ENCODE measurements around the gene WHAMM.
A peak's percentile ranks its signal among the peaks of the same experiment; 100 is the strongest.
"Not testable (repeated sequence)": the region's sequence is repeated elsewhere in the genome, so short reads cannot be mapped to it uniquely, and the experiment has no call there.

The WHAMM gene

DNA sequence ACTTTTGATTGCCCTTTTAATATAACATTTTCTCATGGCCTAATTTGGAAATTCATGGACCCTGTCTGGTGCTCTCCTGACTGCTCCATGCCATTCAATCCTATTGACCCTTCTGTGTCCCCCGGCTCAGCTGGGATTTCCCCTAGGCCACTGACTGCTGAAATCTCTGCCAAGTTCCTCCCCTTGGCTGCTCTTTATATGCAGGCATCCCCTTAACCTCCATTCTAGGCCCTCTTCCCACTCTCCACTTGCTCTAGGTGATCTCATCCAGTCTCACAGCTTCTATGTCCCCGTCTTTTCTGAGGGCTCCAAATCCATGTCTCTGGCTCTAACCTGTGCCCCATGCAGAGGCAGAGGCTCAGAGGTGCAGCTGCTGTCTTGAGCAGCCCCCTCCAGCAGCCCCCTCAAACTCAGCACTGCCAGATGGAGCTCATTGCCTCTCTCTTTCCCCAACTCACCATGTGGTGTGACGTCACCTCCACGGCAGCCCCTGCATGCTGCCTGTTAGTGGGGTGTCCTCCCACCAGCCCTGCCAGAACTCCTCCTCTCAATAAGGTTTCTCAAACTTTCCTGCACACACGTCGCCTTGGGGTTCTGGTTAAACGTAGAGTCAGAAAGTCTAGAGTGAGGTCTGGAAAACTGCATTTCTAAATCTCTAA lies 10.1 kb upstream of the WHAMM start:
- no peak for DNase-seq (ENCODE audit: low read depth in 1 of 2, low spot score in 1 of 2)

DNA sequence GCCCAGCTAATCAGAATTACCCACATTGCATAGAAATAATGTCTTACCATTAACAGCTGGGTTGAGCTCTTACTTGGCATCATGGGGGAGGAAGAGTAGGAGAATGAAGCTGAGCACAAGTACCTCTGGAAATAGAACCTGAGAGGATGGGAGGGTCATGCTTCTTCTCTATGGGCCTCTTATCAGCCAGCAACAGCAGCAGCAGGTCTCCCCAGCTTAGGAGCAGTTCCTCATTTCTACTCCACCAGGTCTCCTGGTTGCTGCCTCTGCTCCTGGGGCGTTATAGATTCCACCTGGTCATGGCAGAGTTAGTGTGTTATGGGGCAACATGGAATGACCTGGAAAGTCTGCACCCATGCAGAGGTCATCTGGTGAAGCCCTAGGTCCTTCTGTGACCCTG lies 6.9 kb upstream of the WHAMM start:
- no peak for DNase-seq (ENCODE audit: low read depth in 1 of 2, low spot score in 1 of 2)

DNA sequence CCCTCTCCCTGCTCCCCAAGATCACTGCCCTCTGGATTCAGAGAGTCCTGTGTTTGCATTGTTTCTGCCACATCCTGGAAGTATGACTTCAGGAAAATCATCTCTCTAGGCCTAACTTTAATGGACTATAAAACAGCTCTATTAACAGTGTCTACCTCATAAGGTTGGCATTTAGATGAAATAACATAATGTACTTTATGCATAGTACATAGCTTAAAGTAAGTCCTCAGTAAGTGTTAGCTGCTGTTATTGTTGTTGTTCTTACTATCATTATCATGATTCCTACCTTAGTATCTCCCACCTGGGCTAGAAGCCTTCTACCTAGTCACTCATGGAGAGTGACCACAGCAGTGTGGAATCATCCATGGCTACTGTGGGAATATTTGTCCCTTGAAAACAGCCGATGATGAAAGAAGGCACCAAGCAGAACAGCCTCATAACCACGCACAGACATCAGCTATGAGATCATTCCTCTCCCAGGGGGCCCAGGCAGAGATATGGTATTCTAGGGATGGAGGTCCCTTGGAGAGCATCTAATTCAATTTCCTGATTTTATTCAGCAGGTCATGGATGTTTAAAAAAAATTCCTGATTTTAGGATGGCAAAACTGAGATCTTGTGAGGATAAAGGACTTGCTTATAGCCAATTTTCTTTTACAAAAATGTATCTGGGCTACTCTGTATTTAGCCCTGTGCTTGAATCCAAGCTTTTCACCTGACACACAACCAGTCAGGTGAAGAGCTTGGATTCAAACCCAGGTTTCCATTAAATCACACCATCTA lies 5.4 kb upstream of the WHAMM start:
- no peak for DNase-seq (ENCODE audit: low read depth in 1 of 2, low spot score in 1 of 2)

DNA sequence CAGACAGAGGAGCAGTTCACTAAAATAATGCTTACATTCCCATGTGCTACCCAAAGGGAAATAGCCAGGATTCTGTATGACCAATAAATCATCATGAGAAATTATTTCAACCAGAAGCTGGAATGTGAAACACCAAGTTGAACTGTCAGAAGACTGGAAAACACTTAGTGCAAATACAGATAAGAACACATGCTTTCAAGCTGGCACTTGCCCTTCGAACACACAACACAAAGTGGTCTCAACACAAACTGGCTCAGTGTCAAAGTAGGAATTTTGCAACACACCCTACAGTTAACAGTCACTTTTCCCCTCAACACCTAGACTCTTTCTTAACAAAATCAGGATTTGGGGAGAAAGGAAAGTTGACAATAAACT lies 4.9 kb upstream of the WHAMM start:
- no peak for DNase-seq (ENCODE audit: low read depth in 1 of 2, low spot score in 1 of 2)

DNA sequence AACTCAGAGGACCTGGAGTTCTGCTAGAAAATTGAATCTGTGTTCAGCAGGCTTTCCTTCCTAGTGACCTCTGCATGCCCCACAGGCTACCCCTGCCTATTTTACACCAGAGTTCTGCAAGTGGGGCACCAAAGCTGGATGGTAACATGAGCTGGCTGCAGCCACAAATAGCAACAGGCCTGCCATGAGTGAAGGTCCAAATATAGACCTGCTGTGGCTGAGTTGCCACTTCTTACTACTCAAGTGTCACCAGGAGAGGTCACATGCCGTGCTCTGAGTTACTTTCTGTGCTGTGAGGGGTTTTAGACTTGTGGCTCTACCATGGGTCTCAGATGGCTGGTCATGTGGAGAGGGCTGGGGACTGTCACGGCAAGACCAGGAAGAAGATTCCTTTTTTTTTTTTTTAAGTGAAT lies 3.4 kb upstream of the WHAMM start, which contains the start of gene FSD2:
Gene FSD2 (minus strand): TSS at position 76 of the 413 bp plus-strand sequence. CDS start 18,679 bp downstream, outside the sequence.
- DNase-seq (ENCODE audit: low read depth in 1 of 2, low spot score in 1 of 2) = no peak

DNA sequence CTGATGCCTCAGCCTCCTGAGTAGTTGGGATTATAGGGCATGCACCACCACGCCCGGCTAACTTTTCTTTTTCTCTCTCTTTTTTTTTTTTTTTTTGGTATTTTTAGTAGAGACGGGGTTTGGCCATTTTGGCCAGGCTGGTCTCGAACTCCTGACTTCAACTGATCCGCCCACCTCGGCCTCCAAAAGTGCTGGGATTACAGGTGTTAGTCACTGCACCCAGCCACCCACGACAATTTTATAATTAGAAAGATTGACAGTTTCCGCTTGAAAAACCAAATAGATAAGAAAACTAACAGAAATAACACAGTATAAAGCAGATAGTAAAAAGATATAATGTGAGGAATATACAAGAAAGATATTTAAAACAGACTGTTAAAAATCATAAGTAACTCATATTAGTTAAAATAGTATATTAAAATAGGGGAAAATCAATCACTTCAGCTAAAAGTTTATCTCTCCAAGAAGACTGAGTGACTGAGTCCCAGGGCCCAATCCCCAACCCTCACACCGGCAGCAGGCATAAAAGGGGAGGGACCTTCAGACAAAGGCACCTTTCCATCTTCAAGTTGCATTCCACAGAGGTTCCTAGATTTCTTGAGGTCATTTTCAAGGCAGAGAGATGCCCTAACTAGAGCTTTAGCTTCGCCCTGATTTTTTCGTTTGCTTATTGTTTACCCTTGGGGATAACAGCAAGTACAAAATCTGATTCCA lies 1.4 kb upstream of the WHAMM start:
- DNase-seq (ENCODE audit: low read depth in 1 of 2, low spot score in 1 of 2) = no peak

DNA sequence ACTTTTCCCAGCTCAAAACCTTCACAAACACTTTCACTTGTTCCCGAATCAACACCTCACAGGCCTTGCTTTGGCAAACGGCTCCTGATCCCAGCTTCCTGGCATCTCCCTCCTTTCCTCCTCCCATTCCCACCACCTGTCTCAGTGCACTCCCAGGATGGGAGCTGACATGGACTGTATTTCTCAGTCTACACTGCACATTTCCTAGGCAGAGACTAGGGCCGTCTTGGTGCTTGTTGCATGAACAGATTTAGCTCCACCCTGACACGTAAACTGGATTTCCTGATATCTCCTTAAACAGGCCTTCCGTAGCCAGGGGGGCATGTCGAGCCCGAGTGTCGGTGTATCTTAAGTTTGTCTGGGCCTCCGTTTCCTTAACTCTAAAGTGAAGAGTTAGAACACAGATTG lies 790 bp upstream of the WHAMM start:
- DNase-seq (ENCODE audit: low read depth in 1 of 2, low spot score in 1 of 2) = no peak

DNA sequence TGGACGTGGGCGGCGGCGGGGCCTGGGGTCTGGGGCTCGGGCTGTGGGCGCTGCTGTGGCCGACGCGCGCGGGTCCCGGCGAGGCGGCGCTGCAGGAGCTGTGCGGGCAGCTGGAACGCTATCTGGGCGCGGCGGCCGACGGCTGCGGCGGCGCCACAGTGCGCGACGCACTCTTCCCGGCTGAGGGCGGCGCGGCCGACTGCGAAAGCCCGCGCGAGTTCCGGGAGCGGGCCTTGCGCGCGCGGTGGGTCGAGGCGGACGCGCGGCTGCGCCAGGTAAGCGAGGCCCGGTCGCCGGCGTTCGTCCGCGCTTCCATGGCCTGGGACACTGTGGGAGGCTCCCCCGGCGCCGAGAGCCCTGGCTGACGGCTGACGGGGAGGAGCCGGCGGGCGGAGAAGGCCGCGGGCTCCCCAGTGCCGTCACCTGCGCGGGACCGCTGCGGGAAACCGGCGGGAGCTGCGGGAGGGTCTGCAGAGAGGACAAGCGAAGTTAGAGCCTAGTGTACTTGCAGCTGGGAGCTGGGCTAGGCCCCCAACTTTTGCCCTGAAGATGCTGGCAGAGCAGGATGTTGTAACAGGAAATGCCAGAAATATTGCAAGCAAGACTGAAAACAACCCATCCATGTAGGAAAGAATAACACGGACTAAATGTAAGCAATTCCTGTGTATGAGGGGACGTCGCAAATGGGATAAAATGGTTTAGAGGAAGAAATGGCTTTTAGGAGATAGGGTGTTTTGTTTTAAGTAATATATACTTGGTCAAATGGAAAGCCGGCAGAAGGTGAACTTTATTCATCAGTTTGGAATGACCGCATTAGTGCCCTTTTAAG lies 847 bp downstream of the WHAMM start:
- DNase-seq (ENCODE audit: low read depth in 1 of 2, low spot score in 1 of 2) = peak in 1 of 2 donors; percentile 12

DNA sequence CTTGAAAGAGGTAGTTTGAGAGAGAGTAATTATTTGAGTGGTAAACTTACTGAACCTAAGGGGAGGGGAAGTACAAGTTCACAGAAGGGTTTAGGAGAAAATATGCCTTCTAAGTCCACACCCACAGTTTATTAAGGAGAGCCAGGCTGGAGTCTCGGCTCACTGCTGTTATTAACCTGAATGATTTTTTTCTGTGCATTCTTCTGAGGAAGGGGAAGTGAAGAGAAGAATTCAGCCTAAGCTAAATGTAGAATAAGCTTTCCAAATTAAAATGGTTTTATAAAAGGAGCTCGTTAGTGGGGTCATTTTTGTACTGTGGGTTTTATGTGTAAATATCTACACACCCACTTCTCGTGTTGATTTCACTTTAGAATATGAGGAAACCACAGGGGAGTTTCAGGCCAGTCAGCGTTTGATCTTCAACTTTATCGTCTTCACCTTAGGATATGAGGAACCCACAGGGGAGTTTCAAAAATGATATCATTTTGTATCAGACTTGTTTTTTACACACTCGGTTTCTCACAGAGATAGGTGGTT lies 1.5 kb downstream of the WHAMM start:
- DNase-seq (ENCODE audit: low read depth in 1 of 2, low spot score in 1 of 2) = peak in 1 of 2 donors; percentile 60

DNA sequence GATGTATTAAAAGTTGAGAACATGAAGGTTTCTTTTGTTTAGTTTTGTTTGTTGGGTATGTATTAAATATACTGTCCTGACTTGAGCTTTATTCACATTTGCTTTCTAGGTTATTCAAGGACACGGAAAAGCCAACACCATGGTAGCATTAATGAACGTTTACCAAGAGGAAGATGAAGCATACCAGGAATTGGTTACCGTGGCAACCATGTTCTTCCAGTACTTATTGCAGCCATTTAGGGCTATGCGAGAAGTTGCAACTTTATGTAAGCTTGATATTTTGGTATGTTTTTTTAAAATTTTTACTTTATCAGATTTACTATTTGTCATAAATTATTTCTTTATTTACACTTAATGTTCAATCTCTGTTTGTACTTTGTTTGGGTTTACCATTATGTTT lies 3.6 kb downstream of the WHAMM start:
- no peak for DNase-seq (ENCODE audit: low read depth in 1 of 2, low spot score in 1 of 2)

DNA sequence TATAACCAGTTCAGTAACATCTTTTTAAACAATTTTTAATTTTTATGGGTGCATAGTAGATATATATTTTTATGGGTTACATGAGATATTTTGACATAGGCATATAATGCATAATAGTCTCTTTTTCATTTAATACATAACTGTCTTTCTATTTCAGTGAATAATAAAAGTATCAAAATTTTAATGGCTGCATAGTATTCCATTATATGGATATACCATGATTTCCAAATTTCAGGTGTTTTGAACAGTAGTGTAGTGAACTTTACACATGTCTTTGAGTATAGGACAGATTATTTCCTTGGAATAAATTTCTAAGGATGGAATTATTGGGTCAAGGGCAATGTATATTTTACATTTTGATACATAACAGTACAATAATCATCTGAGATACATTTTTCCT lies 10.7 kb downstream of the WHAMM start:
- DNase-seq (ENCODE audit: low read depth in 1 of 2, low spot score in 1 of 2) = no peak

DNA sequence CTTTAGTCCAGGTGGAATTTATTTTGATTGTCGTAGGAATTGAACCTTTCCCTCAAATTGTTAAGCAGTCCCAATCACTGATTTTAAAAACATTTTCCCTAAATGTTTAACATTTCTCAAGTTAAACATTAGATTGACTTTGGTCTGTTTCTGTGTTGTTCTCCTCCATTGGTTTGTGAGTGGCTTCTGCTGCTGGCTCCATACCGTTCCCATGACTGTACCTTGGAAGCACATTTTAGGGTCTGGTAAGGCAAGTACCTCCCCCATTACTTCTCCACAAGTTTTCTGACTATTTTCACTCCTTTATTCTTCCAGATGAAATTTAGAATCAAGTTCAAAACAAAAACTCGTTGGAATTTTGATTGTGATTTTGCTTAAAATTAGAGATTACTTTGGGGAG lies 12.0 kb downstream of the WHAMM start:
- DNase-seq (ENCODE audit: low read depth in 1 of 2, low spot score in 1 of 2) = not testable (repeated sequence)

DNA sequence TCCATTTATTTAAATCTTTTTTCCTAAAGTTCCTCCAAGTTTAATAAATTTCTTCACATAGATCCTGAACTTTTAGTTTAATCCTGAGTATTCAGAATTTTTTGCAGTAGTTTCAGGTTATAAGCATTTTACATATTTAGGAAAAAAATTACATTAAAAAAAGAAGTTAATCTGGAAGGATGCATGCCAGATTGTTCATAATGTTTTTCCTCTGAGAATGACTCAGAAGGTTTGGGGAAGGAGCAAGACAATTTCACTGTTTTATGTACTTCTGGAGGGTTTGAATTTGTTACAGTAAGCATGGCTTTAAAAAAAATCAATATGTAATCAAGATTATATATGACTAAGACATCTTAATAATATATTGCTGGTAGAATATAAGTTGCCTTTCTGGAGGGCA lies 12.4 kb downstream of the WHAMM start:
- not testable (repeated sequence) for DNase-seq (ENCODE audit: low read depth in 1 of 2, low spot score in 1 of 2)

DNA sequence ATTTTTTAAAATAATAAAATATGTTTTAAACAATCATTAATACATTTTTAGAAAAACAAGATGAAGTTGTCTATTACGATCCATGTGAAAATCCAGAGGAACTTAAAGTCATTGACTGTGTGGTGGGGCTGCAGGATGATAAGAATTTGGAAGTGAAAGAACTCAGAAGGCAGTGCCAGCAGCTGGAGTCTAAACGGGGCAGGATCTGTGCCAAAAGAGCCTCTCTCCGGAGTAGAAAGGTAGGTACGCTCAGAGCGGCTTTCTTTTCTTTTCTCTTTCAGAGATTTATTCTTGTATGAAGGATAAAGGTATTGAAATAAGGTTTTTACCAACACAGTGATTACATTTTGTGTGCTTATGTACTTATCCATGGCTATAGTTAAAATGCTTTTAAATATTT lies 13.6 kb downstream of the WHAMM start:
- DNase-seq (ENCODE audit: low read depth in 1 of 2, low spot score in 1 of 2) = no peak

DNA sequence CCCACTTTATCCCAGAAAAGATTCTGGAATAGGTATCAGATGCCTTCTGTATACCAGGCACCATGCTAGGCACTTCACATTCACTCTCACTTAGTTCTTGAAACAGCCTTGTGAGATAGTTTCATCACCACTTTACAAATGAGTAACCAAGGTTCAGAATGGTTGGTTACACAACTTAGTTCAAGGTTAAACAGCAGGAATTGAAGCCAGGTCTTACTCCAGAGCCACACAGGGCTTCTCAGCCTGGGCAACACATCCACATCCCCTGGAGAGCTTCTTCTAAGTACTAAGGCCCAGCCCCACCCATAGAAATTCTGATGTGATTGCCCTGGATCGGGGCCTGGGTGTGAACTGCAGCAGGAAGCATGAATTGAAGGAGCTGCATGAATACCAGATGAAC lies 18.6 kb downstream of the WHAMM start:
- no peak for DNase-seq (ENCODE audit: low read depth in 1 of 2, low spot score in 1 of 2)

DNA sequence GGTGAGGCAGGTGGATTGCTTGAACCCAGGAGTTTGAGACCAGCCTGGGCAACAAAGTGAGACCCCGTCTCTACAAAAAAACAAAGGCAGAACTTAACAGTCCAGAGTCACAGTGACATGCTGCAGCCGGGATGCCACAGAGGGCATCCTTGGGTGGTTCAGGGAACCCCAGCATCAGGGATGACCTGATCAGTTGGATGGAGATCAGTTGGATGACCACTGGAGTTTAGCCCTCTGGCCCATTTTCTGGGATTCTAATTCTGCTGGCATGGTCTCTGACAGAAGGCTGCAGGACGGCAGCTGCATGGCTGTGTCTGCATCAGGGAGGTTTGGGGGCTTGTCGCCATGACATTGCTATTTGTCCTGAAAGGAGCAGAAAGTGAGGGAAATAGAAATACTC lies 19.8 kb downstream of the WHAMM start:
- no peak for DNase-seq (ENCODE audit: low read depth in 1 of 2, low spot score in 1 of 2)

DNA sequence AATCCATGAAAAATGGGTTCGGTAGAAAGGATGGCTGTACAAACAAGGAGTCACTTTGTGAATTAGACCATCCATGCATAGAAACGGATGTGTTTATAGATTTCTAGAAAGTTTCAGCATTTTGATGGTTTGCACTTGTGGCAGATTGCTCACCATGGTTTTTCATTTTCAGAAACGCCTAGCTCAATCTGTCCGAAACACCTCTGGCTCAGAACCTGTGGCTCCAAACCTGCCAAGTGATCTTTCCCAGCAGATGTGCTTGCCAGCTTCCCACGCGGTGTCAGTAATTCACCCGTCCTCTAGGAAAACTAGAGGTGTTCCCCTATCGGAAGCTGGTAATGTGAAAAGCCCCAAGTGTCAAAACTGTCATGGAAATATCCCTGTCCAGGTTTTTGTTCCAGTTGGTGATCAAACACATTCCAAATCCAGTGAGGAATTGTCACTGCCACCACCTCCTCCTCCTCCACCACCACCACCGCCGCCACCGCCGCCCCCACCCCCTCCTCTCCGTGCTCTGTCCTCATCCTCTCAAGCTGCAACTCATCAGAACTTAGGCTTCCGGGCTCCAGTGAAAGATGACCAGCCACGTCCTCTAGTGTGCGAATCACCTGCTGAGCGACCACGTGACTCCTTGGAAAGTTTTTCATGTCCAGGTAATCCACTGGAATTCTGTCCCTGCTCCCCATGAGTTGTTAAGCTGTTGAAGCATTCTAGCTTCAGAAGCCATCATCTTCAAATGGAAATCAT lies 21.2 kb downstream of the WHAMM start:
- DNase-seq (ENCODE audit: low read depth in 1 of 2, low spot score in 1 of 2) = no peak

DNA sequence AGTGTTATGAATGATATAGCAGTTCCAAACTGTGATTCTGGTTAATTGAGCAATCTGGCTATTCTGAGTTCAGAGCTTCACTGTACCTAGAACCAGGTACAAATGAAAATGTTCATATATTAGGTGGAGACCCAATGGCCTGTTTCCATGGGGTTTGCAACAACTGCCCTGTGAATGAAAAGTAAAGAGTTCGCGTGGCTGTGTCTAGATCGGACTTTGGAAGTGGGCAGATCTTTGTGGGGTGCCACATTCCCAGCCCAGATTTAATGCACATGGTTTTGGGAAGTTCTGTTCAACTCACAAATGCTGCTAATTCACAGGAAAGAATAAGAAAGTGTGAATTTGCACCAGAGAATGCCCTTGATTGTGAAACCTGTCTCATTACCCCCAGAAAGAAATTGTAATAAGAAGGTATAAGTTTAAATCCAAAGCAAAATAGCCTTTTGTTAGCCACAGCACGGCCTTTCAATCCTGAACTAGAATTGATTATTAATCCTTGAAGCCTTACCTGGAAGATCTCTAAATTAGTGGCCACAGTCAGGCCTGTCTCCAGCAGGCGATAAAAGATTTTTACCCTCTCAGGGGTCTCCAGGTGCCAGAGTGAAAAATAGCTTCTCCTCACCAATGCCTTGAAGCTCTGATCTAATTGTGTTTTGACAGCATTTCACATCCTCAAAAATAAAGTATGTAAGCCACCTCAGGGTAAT lies 22.6 kb downstream of the WHAMM start:
- DNase-seq (ENCODE audit: low read depth in 1 of 2, low spot score in 1 of 2) = no peak

DNA sequence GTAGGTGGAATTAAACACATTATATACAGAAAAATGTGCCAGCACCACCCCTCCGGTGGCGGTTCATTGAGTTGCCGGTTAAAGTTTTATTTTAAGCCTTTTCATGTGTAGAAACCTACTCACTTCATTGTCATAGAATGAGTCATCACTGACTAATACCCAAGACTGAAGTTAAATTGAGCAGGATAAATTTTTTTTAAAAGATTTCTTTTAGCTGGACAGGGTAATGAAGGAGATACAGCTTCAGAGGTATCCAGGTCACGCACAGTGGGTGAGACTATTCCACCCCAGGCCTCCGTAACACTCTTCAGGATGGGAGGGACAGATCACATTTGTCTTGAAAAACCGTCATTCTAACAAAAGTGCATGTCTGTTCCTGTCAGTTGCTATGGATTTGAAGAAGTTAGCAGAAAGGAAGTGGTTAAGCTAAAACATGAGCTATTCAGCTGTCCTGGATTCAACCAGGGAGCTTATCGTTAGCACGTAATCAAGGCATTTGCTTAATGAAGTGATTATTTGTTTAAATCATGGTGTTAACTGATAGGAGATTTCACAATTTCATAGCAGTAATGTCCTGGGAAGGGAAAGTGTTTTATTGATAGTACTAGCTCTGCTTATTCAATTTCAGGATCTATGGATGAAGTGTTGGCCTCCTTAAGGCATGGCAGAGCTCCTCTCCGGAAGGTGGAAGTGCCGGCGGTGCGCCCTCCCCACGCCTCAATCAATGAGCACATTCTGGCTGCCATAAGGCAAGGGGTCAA lies 23.4 kb downstream of the WHAMM start:
- peak in 1 of 2 donors; percentile 51 for DNase-seq (ENCODE audit: low read depth in 1 of 2, low spot score in 1 of 2)
